Inflammatory macrophage treated with lipopolysaccharide for 4 hours (primary cell): Measurements from ENCODE around the gene SEC24D.
"Not testable (repeated sequence)": the region's sequence is repeated elsewhere in the genome, so short reads cannot be mapped to it uniquely, and the experiment has no call there.

ENCODE experiments used
- DNase-seq: peaks from one replicate; pipeline ENCODE4 v3.0.0-alpha.2; 2020

SEC24D gene

GRCh38 chr4:118835571-118836300 lies at the start of gene SEC24D:
Gene SEC24D, minus strand, starts transcription at chr4:118836126. Its CDS starts 2,430 bp downstream, at chr4:118833696.
- DNase-seq: peak; percentile 92

- DNase-seq: no peak
These were observed 48.8 kb upstream of the SEC24D start for GRCh38 chr4:118884716-118885115.

- no peak for DNase-seq
These were observed 47.9 kb upstream of the SEC24D start for GRCh38 chr4:118883861-118884260.

DNA sequence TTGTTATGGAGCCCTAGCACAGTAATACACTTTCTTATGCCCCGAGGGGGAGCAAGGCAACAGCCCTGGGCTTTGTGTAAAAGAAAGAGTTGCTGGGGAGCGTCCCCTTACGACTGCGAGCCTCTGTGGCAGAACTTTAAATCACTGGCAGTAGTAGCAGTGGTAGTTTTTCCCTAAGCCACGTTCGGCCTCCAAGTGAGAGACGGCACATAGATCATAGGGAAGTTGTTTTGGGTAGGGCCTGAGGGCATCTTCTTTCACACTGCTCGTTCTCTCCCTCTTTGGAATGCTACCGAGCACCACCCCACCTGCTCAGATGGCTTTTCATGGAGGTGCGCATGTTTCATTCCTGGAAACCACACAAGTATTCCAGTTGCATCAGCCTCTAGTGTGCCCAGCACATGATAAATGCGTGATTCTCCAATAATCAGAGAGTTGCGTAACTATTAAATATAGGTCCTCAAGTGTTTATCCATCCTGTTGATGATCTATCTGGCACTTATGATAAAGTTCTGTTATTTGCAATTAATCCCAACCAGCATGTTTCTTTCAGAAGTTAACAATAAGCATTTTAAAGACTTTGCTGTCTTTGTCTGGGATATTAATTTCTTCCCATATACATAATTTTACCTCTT lies 45.7 kb upstream of the SEC24D start:
- DNase-seq: no peak

- no peak for DNase-seq
These were observed 43.5 kb upstream of the SEC24D start for GRCh38 chr4:118879409-118879808.

- not testable (repeated sequence) for DNase-seq
These were observed 42.6 kb upstream of the SEC24D start for GRCh38 chr4:118878507-118878906.

DNA sequence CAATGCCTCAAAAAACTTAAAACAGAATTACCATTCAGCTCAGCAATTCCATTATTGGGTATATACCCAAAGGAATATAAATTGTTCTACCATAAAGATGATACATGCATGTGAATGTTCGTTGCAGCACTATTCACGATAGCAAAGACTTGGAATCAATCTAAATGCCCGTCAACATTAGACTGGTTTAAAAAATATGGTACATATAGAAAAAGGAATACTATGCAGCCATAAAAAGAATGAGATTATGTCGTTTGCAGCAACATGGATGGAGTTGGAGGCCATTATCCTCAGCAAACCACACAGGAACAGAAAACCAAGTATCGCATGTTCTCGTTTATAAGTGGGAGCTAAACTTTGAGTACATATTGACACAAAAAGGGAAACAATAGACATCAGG lies 41.9 kb upstream of the SEC24D start:
- no peak for DNase-seq

GRCh38 chr4:118872181-118872580 lies 36.3 kb upstream of the SEC24D start:
- DNase-seq: no peak

DNA sequence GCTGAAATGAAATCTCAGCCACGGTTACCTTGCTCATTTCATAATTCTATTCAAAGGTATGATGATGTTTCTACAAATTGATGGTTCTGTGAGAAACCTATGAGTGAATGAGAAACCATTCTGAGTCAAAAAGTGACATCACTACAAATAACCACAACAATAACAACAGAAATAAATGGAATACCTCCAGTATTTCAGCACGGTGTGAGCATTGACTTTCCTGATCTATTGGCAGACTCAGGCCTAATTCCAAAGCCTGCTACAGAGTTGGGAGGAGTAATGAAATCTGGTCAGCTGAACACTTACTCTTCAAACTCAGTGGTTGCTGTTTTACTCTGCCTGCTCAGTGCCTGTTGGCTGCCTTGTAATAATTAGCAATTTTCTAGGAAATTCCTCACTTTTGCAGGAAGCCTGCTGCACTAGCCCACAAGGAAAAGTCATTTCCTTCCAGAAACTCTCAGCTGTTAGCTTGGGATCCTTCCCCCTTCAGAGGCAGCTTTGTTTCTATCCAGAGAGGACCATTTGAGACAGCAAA lies 33.9 kb upstream of the SEC24D start:
- no peak for DNase-seq

DNA sequence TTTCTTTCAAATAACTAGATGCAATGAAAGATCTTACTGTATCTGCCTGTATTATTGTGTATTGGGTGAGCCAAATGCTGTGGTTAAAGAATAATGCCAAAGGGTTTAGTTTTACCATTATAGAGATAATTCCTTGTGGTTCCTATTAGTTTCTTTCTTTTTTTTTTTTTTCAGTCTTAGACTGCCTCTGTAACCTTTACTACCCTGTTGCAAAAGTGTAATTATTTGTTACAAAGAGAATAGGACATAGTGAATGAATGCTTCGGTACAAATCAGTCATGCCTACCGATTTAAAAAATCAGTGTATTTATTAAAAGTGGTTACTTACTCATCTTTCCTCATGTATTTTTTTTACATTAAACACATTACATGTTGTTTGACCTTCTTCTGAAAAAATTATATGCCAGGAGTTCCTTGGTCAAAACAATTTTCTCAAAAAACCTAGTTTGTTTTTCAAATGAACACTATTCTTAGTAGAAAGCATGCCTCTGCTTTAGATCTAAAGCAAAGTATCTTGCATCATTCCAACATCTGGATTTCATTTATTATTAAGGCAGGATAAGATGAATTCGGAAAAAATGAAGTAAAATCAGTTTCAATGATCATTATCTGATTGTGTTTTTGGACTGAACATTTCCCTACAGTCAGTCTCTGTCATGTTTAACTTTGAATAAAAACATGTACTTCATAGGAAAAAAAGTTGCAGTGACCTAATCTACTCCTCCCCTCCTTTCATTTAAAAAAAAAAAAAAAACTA lies 31.6 kb upstream of the SEC24D start:
- DNase-seq: no peak

- DNase-seq: no peak
These were observed 30.5 kb upstream of the SEC24D start for GRCh38 chr4:118866442-118866841.

- DNase-seq: peak; percentile 37
These were observed 29.3 kb upstream of the SEC24D start for GRCh38 chr4:118865091-118865708.

- DNase-seq: no peak
These were observed 22.9 kb upstream of the SEC24D start for GRCh38 chr4:118858779-118859178.

GRCh38 chr4:118857760-118858159 lies 21.8 kb upstream of the SEC24D start:
- DNase-seq: no peak

DNA sequence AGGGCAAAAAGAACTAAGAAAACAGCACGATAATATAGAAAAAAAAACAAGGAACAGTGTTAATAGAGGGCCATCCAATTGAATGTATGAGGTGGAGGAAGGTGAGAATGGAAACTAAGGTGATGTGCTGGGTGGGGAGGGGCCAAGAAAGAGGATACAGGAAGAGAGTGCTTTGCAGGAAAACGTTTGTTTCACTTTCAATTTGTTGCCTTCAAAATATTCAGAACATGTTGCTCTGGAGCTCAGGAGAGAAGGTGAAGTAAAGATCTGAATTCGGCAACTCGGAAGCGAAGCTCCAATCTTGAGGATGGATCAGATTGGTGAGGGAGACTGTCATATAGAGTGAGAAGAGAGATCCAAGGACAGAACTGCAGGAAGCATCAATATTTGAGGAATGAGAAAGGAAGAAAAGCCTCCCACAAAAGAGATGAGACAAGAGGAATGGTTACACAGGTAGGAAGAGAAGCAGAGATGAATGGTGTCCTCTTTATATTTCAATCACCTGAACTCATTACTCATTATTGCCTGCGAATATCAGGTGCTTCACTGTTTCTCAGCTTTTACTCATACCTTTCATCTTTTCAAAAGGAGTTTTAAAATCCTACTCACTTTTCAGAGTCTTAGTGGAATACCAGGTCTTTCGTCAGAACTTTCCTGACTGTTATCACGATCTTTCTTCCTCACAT lies 14.7 kb upstream of the SEC24D start:
- peak; percentile 21 for DNase-seq

- DNase-seq: no peak
These were observed 14.1 kb upstream of the SEC24D start for GRCh38 chr4:118849867-118850487.

DNA sequence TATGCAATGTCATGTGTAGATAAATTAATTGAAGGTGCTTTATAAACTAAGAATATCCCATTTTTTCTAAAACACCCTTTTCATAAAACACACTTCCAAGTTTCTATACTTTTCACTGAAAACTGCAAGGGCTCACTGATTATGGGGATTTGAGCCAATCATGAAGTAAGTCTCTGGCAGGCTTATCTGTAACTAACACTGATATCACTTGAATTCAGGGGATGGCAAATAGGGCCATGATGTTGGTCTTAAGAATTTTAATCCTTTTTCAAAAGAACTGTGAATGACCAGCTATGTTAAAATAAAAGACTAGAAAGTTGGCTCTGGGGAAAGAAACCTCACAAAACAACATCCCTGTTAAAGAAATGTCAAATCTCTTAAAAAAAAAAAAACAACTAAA lies 13.0 kb upstream of the SEC24D start:
- DNase-seq: no peak

DNA sequence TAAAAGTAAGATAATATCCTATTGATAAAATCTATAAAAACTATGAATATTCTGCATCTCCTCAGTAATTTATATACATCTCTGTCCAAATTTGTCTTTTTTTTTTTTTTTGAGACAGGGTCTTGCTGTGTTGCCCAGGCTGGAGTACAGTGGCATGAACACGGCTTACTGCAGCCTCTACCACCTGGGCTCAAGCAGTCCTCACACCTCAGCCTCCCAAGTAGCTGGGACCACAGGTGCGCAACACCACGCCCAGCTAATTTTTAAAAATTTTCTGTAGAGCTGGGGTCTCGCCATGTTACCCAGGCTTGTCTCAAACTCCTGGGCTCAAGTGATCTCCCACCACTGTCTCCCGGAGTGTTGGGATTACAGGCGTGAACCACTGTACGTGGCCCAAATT lies 12.3 kb upstream of the SEC24D start:
- DNase-seq: no peak

DNA sequence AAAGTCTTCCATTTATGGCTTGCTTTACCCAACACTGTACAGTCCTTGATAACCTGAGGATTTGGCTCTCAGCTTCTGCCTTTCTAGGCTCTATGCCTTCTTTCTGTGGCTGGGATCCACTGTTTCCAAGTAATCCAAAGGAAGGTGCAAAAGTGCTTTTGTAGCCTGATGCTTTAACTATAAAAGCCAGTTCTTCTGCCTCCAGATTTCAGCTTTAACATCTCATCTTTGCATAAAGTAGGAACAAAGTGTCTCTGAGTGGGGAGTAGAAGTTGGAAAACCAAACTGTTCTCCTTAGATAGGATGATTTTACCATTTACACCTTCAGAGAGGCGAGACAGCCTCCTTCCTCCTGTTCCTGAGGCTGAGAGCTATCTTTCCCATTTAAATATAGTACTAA lies 11.1 kb upstream of the SEC24D start:
- no peak for DNase-seq

- no peak for DNase-seq
These were observed 9.7 kb upstream of the SEC24D start for GRCh38 chr4:118845552-118846050.

DNA sequence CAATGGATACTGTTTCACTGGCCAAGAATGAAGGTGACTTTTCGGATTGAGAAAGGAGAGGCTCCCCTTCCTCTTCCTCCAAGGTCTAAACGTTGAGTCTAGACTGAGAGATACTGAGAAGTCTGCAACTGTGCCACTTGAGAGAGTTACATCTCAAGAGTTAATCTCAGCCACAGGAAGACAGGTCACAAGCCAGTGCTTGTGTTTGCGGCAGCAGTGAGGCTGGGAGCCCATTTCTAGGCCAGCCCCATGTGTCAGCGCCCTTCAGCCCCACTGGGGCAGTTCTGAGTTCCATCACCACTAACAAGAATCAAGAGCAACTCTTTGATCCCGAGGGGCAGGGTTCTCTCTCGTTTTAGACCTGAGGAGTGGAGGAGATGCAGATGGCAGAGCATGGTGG lies 7.3 kb upstream of the SEC24D start:
- no peak for DNase-seq

DNA sequence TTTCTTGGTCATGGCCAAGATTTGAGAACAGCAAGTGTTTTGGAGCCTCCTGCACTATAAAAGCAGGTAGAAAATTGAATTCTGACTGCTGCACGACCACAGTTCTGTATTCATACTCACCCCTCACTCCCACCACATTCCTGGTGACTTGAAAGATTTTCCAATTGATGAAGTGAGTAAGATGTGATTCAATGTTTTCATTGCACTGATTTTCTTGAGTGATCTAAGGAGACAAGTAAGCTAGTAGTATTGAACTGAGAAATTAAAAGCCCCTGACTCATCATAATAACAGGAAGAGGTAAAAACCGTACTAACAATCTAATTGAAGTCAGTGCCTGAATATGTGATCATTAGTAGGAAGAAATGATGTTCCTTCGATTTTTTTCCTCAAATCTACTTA lies 6.1 kb upstream of the SEC24D start:
- no peak for DNase-seq
